Stimulated activated CD8-positive, alpha-beta memory T cell treated with anti-CD3 and anti-CD28 coated beads, Interleukin-12 subunit alpha, Interleukin-12 subunit beta, amount 100 ng/mL, for 24 hours (primary cell): Measurements from ENCODE around the gene N4BP3.

Experiments
- DNase-seq: peaks from one replicate; pipeline ENCODE4 v3.0.0-alpha.2; 2020; ENCODE audit errors: extremely low read depth

N4BP3 gene

GRCh38 chr5:178147406-178147805, 34.1 kb downstream of the N4BP3 start:
- DNase-seq, result no peak

DNA sequence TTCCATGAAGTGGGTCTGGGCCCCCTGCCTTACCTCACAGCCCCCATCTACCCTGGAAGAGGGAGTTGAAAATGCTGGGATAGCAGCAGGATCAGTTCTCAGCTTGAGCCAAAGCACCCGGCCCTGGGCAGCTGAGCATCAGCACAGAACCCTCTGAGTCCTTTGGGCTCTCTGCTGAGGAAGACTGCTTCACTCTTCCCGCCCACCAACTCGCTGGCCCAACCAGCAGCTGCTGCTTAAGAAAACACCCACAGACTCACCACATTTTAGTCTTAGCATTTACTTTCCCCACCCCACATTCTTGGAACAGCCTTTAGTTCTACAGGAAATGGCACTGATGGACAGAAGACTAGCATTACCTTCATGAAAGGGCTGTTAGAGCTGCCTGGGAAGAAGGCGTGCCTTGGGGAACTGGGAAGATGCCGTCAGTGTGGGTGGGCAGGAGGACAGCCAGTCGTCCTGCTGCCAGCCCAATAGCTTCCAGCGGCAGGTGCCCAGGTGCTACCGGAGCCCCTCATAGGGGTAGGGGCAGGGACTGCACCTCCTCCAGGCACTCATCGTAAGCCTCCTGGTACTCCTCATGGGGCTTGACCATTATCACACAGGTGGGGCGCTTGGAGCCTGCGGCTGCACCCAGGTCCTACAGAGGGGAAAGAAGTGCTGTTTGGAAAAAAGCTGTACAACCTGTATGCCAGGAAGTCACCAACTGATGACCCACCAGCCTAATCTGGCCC, 36.0 kb downstream of the N4BP3 start:
- DNase-seq, result no peak

DNA sequence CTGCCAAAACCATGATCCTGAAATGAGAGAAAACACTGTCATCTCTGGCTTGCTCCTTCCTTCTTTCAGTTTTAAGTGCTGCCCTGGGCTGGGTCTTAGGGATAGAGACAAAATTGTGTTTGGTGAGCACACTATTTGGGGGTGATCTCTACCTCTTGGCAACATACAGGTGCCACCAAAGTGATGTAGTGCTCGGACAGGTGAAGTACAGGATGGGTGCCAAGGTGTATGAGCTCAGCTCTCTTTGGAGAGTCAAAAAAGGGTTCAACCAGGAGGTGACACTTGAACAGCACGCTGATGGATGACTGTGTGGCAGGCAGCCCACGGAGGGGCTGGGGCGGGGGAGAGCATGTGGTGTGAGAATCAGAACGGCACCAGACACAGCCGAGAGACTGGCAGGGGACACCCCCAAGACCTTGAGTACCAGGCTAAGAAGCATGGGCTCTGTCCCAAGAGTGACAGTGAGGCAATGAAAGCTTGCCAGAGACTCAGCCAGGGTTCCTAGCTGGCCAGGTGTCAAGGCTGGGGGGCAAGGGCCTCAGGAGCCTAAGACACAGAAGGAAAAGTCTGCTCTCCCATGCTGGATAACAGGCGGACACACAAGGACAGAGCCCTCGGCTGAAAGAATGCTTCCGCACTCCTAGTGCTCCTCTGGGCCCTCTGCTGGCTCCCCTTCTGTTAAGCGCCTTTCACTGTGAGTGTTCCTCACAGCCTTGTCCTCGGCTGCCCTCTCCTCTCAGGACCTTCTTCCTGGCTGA, 37.8 kb downstream of the N4BP3 start:
- DNase-seq, result no peak

- DNase-seq, result no peak
Observed at GRCh38 chr5:178152491-178153444, 39.4 kb downstream of the N4BP3 start.

DNA sequence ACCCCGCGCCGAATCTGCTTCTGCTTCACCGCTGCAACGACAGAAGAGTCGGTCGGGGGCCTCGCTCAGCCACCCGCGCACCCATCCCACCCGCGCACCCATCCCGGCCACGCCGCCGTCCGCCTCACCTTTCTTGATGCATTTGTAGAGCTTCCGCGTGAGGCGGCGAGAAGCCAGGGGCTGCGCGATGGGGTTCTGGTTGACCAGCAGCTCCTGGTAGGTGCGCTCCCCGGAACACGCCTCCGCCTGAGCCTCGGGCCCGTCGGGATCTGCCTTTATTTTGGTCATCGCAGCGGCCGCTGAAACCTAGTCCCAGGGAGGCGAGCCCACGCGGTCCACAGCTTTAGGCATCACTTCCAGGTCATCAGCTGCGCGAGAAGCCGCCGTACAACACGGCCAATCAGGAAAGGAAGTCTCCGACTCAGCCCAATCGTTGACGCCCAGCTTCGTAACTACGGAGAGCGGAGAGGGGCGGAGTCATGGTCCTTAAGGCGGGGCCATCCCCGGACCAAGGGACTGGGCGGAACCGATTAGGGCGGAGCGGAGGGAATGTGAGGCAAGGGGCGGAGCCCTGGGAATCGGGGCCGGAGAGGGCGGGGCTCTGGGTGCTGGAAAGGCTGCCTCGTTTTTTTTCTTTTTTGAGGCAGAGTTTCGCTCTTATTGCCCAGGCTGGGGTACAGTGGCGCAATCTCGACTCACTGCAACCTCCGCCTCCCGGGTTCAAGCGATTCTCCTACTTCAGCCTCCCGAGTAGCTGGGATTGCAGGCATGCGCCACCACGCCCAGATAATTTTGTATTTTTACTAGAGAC, 40.4 kb downstream of the N4BP3 start, which contains the start of gene NHP2:
TSS of gene NHP2 (minus strand) at position 356 of the 811 bp plus-strand sequence. CDS start at position 288, 68 bp downstream.
- peak; percentile 91 for DNase-seq

DNA sequence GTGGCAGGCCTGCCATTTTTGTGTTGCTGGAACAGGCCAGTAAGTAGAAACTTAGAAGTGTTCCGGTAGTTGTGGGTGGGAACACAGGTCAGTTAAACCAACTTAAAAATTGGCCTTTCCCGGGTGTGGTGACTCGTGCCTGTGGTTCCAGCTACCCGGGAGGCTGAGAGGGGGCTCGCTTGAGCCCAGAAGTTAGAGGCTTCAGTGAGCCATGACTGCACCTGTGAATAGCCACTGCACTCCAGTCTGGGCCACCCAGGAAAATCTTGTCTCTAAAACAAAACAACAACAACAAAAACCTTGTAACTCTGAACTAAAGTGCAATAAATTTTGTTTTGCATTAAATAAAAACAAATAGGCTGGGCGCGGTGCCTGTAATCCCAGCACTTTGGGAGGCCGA, 41.7 kb downstream of the N4BP3 start:
- no peak for DNase-seq

DNA sequence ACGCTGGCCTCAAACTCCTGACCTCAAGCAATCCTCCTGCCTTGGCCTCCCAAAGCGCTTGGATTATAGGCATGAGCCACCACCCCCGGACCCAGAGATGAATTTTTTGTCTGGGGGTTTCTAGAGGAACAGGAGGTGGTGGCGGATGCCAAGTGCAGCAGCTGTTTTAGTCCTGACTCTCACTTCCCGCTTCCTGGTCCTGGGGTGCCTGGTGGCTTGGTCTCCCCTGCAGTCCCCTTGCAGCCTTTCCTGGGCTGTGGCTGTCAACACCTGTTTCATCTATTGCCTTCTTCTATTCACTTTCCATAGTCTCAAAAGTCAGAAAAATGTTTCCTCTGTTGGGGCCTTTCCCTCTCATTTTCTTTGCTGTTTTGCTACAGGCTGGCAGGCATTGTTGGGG, 46.8 kb downstream of the N4BP3 start:
- DNase-seq, result no peak

GRCh38 chr5:178162481-178162880, 49.1 kb downstream of the N4BP3 start:
- DNase-seq, result no peak

DNA sequence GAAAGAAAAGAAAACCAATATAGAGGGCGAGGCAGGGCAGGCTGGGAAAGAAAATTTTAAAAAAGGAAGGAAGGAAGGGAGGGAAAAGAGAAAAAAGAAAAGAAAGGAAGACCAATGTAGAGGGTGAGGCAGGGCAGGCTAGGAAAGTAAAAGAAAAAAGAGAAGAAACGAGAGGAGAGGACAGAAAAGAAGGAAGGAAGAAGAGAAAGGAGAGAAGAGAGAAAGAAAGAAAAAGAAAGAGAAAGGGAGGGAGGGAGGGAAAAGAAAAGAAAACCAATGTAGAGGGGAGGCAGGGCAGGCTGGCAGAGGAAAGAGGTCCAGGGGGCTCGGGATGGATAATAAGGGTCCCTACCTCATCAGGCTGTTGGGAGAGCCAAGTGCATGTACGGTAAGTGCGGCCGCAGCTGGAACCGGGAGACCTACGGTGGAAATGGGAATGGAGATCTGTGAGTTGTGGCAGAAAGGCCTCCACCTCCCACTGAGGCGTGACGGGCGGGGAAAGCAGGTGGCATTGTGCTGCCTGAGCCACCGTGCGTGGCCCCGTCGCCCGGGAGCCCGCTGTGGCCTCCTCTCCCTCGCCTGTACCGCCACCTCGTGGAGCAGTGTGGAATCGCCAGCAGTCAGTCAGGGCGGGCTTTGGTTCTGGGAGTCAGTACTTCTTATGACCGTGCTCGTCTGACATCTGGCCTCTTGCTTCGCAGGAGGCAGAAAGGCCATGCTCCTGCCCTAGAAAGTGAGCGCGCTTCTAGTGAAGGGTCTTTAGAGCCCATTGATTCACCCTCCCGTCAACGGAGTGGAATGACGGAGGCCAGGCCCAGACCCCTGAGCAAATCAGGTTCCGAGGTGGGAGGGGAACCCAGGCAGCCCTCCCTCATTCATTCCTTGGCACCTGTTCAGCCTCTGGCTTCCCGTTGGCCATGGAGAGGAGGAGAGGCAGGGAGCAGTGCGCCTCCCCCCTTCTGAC, 50.7 kb downstream of the N4BP3 start:
- peak; percentile 71 for DNase-seq

DNA sequence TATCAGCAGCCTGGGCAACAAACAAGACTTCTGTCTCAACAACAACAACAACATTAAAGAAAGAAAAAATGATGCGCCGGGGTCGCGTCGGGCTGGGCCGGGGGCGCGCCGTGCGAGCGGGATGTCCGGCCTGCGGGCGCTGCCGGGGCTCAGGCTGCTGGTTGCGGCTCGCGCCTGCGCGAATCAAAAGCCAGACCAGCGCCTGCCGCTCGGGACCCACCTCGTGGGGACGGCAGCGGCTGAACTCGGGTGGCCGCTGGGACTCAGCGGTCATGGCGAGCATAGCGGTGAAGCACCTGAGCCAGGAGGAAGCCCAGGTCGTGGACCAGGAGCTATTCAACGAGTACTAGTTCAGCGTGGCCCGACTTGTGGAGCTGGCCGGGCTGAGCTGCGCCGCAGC, 52.2 kb downstream of the N4BP3 start:
- no peak for DNase-seq

DNA sequence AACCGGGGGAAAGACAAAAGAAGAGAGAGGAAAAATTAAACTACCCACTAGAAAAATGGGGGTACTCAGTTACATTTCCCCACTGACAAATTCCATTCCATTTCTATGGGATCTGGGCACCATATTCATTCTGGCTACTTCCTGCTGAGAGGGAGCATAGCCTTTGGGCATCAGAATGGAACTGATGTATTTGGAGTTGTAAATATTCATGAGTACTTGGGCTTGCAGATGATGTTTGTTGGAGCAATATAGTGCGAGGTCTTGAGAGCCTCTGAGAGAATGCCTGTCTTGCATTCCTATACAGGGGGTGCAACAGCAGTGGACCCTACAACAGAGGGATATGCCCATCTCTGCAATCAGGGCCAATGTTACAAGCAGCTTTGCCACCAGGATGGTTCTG, 57.1 kb downstream of the N4BP3 start:
- DNase-seq, result no peak

- DNase-seq, result no peak
Observed at GRCh38 chr5:178174456-178174855, 61.1 kb downstream of the N4BP3 start.
